RKO (cell line): ENCODE measurements around the gene FCRL3.

Source experiments
- DNase-seq: peaks from one replicate; pipeline ENCODE4 v3.0.0-alpha.2; 2016; ENCODE audit warnings: low spot score

Gene FCRL3

GRCh38 chr1:157678721-157679120, 21.8 kb downstream of the FCRL3 start:
- DNase-seq: no peak

DNA sequence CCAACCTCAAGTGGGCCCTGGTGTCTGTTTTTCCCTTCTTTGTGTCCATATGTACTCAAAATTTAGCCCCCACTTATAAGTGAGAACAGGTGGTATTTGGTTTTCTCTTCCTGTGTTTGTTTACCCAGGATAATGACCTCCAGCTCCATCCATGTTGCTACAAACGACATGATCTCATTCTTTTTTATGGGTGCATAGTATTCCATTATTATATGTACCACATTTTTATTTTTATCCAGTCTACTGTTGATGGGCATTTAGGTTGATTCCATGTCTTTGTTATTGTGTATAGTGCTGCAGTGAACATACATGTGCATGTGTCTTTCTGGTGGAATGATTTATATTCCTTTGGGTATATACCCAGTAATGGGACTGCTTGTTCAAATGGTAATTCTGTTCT, 27.6 kb downstream of the FCRL3 start:
- DNase-seq: no peak

- DNase-seq: peak; percentile 26
Measured at GRCh38 chr1:157671895-157672294, 28.7 kb downstream of the FCRL3 start.

GRCh38 chr1:157659576-157660247, 40.9 kb downstream of the FCRL3 start:
- DNase-seq: no peak

DNA sequence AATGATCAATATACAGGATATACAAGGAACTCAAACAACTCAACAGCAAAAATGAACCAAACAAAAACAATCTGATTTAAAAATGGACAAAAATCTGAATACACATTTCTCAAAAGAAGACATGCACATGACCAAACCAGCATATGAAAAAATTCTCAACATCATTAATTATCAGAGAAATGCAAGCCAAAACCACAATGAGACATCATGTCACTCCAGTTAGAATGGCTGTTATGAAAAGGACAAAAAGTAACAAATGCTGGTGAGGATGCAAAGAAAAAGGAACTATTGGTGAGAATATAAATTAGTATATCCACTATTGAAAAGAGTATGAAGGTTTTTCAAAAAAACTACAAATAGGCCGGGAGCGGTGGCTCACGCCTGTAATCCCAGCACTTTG, 42.0 kb downstream of the FCRL3 start:
- DNase-seq: no peak

DNA sequence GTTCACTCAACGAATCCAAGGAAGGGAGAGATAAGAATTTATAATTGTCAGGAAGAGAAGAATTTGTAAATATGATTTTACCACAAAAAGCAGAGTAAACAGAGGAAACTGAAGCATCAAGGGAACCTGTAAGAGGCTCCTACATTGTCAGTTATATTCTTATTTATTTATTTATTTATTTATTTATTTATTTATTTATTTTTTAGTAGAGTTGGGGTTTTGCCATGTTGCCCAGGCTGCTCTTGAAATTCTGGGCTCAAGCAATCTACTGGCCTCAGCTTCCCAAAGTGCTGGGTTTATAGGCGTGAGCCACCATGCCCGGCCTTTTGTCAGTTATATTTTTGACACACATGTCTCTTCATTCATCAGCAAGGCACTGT, 47.1 kb downstream of the FCRL3 start:
- DNase-seq: no peak

GRCh38 chr1:157652859-157653493, 47.6 kb downstream of the FCRL3 start:
- DNase-seq: no peak

- no peak for DNase-seq
Measured at GRCh38 chr1:157648317-157648716, 52.3 kb downstream of the FCRL3 start.

GRCh38 chr1:157646144-157646543, 54.4 kb downstream of the FCRL3 start:
- no peak for DNase-seq

DNA sequence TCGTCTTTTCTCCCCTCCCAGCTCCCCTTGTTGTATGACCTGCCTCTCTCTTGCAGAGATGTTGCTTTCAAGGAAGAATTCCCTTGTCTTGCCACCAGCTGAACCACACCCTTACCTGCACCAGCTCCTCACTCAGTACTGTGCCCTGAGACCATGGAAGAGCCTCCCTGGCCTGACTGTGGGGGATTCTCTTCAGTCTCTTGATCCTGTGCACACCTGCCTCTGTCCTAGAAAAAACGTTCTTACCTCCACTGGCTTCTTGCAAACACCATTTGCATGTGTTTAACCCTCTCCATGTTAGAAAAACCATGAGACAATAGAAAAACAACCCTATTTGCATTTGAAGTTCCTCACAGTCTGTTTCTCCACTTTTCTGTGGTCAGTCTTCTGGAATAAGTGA, 59.4 kb downstream of the FCRL3 start:
- DNase-seq: no peak

- DNase-seq: no peak
Measured at GRCh38 chr1:157639800-157640199, 60.8 kb downstream of the FCRL3 start.

- no peak for DNase-seq
Measured at GRCh38 chr1:157628773-157629172, 71.8 kb downstream of the FCRL3 start.
